GM12891 (cell line): Measurements from ENCODE around the gene SCAMP3.

Source experiments
- DNase-seq: peaks from one replicate; pipeline ENCODE4 v3.0.0; 2011; ENCODE audit warnings: low spot score; ENCODE audit not compliant: insufficient read length
- FAIRE-seq: peaks from 2 replicates; lab custom pipeline; 2011; peaks lifted over from hg19 to GRCh38; lab: Jason Lieb, UNC
- PAX5 ChIP-seq: IDR thresholded peaks from 2 replicates; pipeline ENCODE4 v1.6.1; 2011; ENCODE audit warnings: low read length, moderate library complexity, mild to moderate bottlenecking; ENCODE audit not compliant: insufficient read depth, severe bottlenecking
- POLR2A ChIP-seq: IDR thresholded peaks from 2 replicates; pipeline ENCODE4 v1.6.1; 2011; ENCODE audit warnings: low read depth, low read length, control low read depth
- POLR2AphosphoS5 ChIP-seq: IDR thresholded peaks from 2 replicates; pipeline ENCODE4 v1.6.1; 2011; ENCODE audit warnings: low read depth, low read length, control low read depth
- POU2F2 ChIP-seq: IDR thresholded peaks from 2 replicates; pipeline ENCODE4 v1.6.1; 2011; ENCODE audit warnings: low read depth, mild to moderate bottlenecking, control low read depth, low read length, moderate library complexity
- SPI1 ChIP-seq: IDR thresholded peaks from 2 replicates; pipeline ENCODE4 v1.6.1; 2011; ENCODE audit warnings: low read depth, low read length, control low read depth
- TAF1 ChIP-seq: IDR thresholded peaks from 2 replicates; pipeline ENCODE4 v1.6.1; 2011; ENCODE audit warnings: low read depth, low read length, control low read depth

The SCAMP3 gene

DNA sequence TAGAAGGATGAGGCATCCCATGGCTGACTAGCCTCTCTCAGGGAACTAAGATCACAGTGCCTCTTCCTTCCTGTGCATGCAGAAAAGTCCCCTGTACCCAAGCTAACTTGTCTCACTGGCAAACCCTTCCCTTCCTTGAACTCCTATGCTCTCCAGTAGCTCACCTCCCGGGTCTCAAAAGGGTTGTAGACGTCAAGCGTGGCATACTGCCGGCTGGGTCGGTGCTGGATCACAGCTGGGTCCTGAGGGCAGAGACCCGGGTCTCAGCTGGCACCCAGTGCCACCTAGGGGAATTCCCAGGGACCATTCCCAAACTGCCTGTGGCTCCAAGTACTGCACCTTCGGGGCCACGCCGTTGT, 688 bp downstream of the SCAMP3 start:
- DNase-seq: no peak
- no peak for FAIRE-seq
- TF ChIP-seq POLR2A: no peak
- no peak for TF ChIP-seq POLR2AphosphoS5

DNA sequence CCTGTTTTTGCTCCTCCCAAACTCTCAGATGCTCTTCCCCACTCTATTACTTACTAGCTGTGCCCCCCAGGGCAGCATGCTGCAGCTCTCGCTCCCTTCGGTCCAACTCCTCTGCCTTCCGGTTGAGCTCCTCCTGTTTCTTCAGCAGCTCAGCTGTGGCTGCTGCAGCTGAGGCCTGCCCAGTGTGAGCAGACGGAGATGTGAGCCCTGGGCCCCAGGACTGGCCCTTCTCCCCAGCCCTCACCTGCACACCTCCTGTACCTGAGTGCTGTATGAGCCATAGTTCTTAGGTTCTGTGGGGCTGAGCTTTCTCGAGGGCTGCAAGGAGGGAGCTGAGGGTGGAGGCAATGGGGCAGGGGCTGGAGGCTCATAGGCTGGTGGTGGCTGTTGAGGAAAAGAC, 1.9 kb downstream of the SCAMP3 start:
- DNase-seq: no peak
- TF ChIP-seq PAX5: no peak
- TF ChIP-seq SPI1: no peak
- TF ChIP-seq POLR2A: no peak
- no peak for TF ChIP-seq POLR2AphosphoS5
- TF ChIP-seq POU2F2: no peak
- TF ChIP-seq TAF1: no peak
- FAIRE-seq: no peak

DNA sequence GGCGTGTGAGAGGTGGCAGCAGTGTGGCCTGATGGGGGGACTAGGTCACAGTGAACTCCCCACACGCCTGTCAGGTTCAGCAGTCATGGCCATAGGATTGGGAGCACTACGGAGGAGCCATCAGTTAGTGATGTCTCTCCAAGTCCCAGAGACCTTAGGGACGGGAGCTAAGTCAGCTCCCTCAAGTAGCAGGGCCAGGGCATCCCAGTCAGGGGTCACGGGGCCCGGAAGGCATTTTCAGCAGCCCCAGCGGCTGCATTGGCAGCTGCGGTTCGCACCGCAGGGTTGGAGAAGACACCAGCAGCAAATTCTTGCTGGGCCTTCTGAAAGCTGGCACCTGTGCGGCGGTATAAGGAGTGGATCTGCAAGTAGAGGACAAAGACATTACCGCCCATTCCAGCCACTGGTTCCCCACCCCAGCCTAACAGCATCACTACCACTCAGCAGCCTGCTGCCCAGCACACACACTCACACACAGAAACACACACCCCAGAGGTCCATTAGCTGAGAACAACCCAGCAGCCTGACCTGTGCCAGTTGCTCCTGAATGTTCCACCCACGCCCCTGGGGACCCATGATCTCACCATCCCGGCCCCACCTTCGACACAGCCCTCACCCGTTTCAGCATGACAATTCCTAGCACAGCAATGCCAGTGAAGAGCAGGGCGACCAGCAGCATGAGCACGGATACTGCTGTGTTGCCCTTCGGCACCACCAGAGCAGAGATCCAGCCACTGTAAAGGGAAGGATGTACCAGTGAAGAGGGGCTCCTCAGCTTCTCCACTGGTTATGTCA, 5.9 kb downstream of the SCAMP3 start:
- DNase-seq: no peak
- FAIRE-seq: no peak
- no peak for TF ChIP-seq PAX5
- 0 out of 2 replicates have a peak, but pooled peaks have one; percentile 53 for TF ChIP-seq POLR2A
- no peak for TF ChIP-seq TAF1
- TF ChIP-seq POU2F2: no peak
- TF ChIP-seq SPI1: no peak

DNA sequence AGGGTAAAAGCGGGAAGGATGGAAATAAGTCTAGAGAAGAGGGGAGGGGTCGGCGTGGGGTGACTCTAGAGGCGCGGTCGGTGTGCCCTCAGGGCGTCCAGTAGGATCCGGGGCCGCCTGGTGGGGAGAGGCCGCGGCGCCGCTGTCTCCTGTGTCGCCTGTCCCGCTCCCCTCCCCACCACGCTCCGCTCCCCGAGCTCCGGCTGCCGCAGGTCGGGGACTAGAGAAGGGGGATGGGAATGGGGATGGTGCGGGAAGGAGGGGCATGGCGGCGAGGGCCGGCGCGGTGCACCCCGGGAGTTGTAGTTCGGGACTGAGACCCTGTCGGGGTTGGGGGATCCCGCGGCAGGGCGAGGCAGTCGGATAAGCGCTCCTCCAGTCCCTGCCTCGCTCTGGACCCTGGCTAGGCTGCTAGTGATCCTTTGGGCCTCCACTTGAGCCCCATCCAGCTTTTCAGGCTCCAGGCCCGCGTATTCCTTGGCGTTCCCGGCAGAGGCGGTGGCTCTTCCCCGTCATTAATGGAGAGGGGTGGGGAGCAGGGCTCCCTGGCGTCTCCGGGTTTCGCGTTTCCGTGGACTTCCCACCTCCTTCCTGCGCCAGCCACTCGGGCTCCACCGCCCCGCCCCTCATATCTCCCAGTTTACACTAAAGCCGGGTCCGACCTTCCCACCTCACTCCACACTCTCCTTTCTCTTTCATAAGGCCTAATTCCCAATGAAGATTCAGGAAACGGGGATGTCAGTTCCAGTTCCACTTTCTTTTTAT, 6.7 kb downstream of the SCAMP3 start, which contains the start of gene ENTREP3:
Gene ENTREP3 (minus strand): TSS at position 241 of the 765 bp plus-strand sequence. CDS start 606 bp downstream, outside the sequence.
- peak; percentile 94 for FAIRE-seq
- peak; percentile 94 for DNase-seq
- TF ChIP-seq PAX5 (no peak), POLR2A (peak; percentile 39; the same call in 1 of the 2 replicates), POU2F2 (no peak), SPI1 (no peak), POLR2AphosphoS5 (peak; percentile 48; the same call in 1 of the 2 replicates), TAF1 (0 out of 2 replicates have a peak, but pooled peaks have one; percentile 32)

DNA sequence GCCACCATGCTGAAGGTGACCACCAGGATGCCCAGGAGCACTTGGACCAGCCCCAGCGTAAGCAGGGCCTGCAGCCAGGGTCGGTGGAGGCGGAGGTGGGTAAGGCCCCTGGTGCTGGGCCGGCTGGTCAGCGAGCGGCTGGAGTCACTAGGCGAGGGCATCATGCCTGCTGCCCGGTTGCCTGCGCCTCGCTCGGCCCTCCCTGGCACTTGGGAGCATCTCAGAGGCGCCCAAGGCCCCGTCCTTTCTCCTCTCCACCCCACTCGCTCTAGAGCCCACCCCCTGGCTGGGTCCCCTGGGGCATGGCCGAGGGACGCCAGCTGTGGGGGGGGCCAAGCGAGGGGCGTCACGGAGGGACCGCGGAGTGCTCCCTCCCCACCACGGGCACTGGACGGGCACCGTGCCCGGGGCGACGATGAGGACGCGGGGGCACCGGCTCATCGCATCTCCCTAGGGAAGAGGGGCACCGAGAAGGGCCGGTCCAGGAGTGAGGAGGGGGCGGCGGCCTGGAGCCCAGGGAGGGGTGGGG, 7.4 kb downstream of the SCAMP3 start:
- no peak for TF ChIP-seq POU2F2
- TF ChIP-seq SPI1: no peak
- no peak for TF ChIP-seq POLR2AphosphoS5
- TF ChIP-seq TAF1: no peak
- TF ChIP-seq POLR2A: no peak
- TF ChIP-seq PAX5: no peak
- FAIRE-seq: no peak
- DNase-seq: no peak

DNA sequence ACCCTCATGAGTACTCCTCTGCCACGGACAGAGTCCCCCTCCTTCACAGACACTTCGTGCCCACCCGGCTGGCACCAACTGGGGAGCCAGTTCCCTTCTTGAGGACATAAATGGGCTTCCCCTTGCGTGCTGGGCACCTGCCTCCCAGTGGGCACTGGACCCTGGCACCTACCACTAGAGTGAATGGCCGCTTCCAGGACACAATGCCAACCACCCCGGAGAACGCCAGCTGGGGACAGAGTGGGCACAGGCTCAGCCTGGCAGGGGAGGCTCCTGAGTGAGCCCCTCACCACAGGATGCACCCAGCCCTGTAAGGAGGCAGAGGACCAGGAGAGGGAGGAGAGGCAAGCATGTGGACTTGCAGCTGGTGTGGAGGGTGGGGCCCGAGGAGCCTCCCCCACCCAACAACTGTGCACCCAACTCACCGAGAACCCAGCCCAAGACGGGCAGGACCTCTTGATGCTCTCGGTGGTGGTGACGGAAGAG, 7.9 kb downstream of the SCAMP3 start:
- TF ChIP-seq PAX5: no peak
- no peak for TF ChIP-seq POLR2AphosphoS5
- no peak for TF ChIP-seq TAF1
- no peak for TF ChIP-seq POU2F2
- TF ChIP-seq SPI1: no peak
- no peak for TF ChIP-seq POLR2A
- FAIRE-seq (no peak), DNase-seq (no peak)

DNA sequence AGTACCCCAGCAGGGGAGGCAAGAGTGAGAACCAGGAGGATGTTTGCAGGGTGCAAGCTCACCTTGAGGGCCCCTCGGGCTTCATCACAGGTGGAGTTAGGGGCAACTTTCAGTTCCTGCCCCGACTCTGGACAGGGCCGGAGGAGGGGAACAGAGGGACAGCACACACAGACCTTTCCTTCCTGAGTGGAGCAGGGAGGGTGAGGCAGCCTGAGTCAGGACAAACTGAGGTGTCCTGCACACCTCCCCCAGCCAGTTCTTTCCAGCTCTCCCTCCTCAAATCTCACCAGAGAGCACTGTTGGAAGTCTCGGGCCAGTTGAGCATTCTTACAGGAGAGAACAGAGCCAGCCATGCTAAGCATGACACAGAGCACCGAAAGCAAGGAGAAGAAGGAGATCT, 8.4 kb downstream of the SCAMP3 start:
- no peak for DNase-seq
- TF ChIP-seq SPI1 (peak; percentile 21; the same call in 1 of the 2 replicates), POU2F2 (no peak)
- FAIRE-seq: peak; percentile 40

DNA sequence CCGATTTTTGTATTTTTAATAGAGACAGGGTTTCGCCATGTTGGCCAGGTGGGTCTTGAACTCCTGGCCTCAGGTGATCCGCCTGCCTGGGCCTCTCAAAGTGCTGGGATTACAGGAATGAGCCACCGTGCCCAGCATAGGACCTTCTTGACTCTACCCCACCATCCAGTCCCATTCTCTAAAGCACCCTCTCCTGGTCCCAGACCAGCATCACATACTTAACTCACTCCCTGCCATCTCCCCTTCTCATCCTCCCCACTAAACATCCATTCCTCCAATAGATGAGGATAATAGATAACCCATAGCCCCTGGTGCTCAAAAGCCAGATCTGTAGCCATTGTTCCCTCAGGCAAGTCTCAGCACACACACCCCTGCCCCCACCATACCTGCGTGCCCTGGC, 9.0 kb downstream of the SCAMP3 start:
- TF ChIP-seq TAF1 (no peak), SPI1 (no peak), POLR2AphosphoS5 (no peak), POU2F2 (no peak), PAX5 (no peak), POLR2A (no peak)
- DNase-seq (no peak), FAIRE-seq (no peak)

DNA sequence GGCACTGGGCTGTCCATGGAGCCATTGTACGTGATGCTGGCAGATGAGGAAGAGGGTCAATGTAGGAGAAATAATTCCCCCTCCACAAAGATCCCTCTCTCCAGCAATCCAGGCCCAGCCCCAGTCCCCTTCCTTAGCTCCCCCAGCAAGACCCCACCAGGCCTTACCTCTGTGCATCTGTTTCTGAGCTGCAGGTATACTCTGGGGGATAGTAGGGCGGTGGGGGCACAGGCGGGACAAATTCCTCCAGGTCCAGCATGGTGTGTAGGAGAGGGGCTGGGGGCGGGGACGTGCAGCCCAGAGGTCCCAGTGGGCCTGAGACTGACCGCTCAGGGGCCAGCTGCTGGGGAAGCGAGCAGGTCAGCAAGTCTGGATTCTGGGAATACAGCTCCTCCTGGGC, 10.6 kb downstream of the SCAMP3 start:
- TF ChIP-seq POLR2AphosphoS5 (no peak), POU2F2 (no peak), SPI1 (no peak), TAF1 (no peak), POLR2A (no peak), PAX5 (no peak)
- FAIRE-seq (no peak), DNase-seq (no peak)
